Lung (tissue), 12 donors: Measurements from ENCODE around the gene ERGIC1. TPM values are rescaled to one million over a fixed set of nuclear protein-coding genes. Genes with fewer than 3 reads are reported as not detected.

ENCODE experiments used
- ATAC-seq: fragments of 200-7000 bp; cut with Tn5 transposase; one replicate; pipeline ENCODE4 v1.9.1; 2020; ENCODE audit warnings: moderate number of reproducible peaks; ENCODE audit not compliant: insufficient read depth, low FRiP score
- DNase-seq, 3 donors: peaks; one replicate each; pipeline ENCODE4 v3.0.0-alpha.2; 2013 to 2017
- H3K27ac ChIP-seq, 2 donors: one replicate each; pipeline ENCODE4 v1.5.1; 2013; ENCODE audit warnings: mild to moderate bottlenecking in 2 of 2, moderate library complexity in 2 of 2, control low read depth in 1 of 2, inconsistent platforms in 1 of 2, low read depth in 1 of 2, low read length in 1 of 2
- H3K27me3 ChIP-seq, 3 donors: one replicate each; pipeline ENCODE4 v1.5.1; 2013; ENCODE audit warnings: low read length in 2 of 3; ENCODE audit not compliant: control insufficient read depth in 3 of 3, insufficient read depth in 3 of 3
- H3K36me3 ChIP-seq, 4 donors: one replicate each; pipeline ENCODE4 v1.5.1; 2013; ENCODE audit warnings: low read length in 4 of 4, mild to moderate bottlenecking in 1 of 4, moderate library complexity in 1 of 4; ENCODE audit not compliant: control insufficient read depth in 4 of 4, insufficient read depth in 4 of 4
- H3K4me1 ChIP-seq, 5 donors: one replicate each; pipeline ENCODE4 v1.5.1; 2013; ENCODE audit warnings: low read length in 5 of 5, mild to moderate bottlenecking in 2 of 5, moderate library complexity in 1 of 5; ENCODE audit not compliant: control insufficient read depth in 5 of 5, insufficient read depth in 5 of 5
- H3K4me3 ChIP-seq: one replicate; pipeline ENCODE4 v1.5.1; 2013; ENCODE audit warnings: mild to moderate bottlenecking, control low read depth, moderate library complexity
- H3K9ac ChIP-seq, 2 donors: one replicate each; pipeline ENCODE4 v1.5.1; 2013; ENCODE audit warnings: low read length in 2 of 2, control low read depth in 1 of 2; ENCODE audit not compliant: insufficient read depth in 1 of 2
- H3K9me3 ChIP-seq, 4 donors: one replicate each; pipeline ENCODE4 v1.5.1; 2013; ENCODE audit warnings: low read length in 3 of 4, mild to moderate bottlenecking in 1 of 4, moderate library complexity in 1 of 4; ENCODE audit not compliant: control insufficient read depth in 4 of 4, insufficient read depth in 3 of 4
- WGBS, 2 donors: extraction: QIAGEN DNeasy Blood & Tissue Kit; methylation state at CpG; one replicate each; pipeline ENCODE4 v1.1.7; 2013; 5-methylcytosine and 5-hydroxymethylcytosine counted together
- polyA plus RNA-seq, 2 donors: library from polyadenylated mRNA; stranded (reverse); fragments of 200-250 nt; gene quantifications; one replicate each; pipeline ENCODE4 v1.2.1, GENCODE V29; 2013
- total RNA-seq, 2 donors: library from RNA; depleted of rRNA in 1 of 2; stranded (reverse); fragments of >200 nt in 1 of 2; gene quantifications; one replicate each; pipeline ENCODE4 v1.2.1, GENCODE V29; 2014 to 2021
- TF ChIP-seq, protein P1 (sequence below): IDR thresholded peaks from 2 replicates; pipeline ENCODE4 v1.5.1; 2012; ENCODE audit warnings: mild to moderate bottlenecking; ENCODE audit errors: control extremely low read depth, extremely low read depth
- donor health status: control.
- donor health status: control.
- donor health status: Bipolar disorder and iron deficiency.
- donor health status: healthy.
- donor health status: DM: yes; HTN: yes; CAD: no.

The ERGIC1 gene
- total and polyA plus RNA-seq, 4 donors, result 62.2 to 215 (median 163) TPM

DNA sequence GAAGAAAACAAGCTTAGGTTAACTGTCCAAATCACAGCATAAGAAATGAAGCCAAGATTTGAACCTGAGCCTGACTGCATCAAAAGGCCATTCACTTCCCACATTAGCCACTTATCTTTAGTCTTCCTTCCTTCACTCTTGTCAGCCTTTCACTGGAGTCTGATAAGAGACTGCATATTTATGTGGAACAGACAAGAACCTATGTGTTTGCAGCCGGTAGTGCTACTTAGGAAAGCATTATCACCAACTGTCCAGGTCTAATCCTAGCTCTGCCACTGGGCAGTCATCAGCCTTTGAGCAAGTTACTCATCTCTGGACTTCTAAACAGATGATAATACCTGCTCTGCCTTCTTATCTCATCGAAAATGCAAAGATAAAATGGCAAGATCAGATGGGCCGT lies 137.4 kb downstream of the ERGIC1 start:
- TF ChIP-seq, protein P1, sequence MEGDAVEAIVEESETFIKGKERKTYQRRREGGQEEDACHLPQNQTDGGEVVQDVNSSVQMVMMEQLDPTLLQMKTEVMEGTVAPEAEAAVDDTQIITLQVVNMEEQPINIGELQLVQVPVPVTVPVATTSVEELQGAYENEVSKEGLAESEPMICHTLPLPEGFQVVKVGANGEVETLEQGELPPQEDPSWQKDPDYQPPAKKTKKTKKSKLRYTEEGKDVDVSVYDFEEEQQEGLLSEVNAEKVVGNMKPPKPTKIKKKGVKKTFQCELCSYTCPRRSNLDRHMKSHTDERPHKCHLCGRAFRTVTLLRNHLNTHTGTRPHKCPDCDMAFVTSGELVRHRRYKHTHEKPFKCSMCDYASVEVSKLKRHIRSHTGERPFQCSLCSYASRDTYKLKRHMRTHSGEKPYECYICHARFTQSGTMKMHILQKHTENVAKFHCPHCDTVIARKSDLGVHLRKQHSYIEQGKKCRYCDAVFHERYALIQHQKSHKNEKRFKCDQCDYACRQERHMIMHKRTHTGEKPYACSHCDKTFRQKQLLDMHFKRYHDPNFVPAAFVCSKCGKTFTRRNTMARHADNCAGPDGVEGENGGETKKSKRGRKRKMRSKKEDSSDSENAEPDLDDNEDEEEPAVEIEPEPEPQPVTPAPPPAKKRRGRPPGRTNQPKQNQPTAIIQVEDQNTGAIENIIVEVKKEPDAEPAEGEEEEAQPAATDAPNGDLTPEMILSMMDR, result no peak
- 80 to 91% methylated on average over 3 of the region's 3 CpGs for whole genome bisulfite sequencing, 2 donors

DNA sequence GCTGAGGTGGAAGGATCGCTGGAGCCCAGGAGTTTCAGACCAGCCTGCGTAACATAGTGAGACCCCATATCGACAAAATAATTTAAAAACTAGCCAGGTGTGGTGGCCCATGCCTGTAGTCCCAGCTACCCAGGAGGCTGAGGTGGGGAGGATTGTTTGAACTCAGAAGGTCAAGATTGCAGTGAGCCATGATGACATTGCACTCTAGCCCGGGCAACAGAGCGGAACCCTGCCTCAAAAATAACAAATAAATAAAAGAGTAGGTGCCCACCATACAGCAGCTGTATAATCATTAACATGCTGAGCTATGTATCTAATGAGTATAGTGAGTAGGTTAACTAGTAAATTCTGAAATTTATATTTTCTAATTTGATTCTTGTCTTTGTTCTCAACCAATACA lies 138.5 kb downstream of the ERGIC1 start:
- Histone ChIP-seq H3K27ac (no peak overlapping the region), H3K4me1 (no peaks in the 10 kb centered on the region), H3K9ac (no peak overlapping the region), H3K4me3 (no peak overlapping the region), H3K36me3 (peaks cover 0 to 4% (median 3%) of the 10 kb centered on the region in 4 donors), H3K27me3 (no peaks in the 10 kb centered on the region), H3K9me3 (no peaks in the 10 kb centered on the region)
- TF ChIP-seq, protein P1, result no peak
- WGBS, 2 donors, result 96 to 97% methylated on average over 5 of the region's 5 CpGs
- ATAC-seq, result no peak
- DNase-seq, result no peak

More for the DNA sequence above, 137.4 kb downstream of the ERGIC1 start:
- Histone ChIP-seq H3K27me3 (no peaks in the 10 kb centered on the region), H3K36me3 (peaks cover 2 to 6% (median 3%) of the 10 kb centered on the region in 4 donors), H3K4me3 (no peak overlapping the region), H3K9ac (no peak overlapping the region), H3K4me1 (no peaks in the 10 kb centered on the region), H3K27ac (no peak overlapping the region), H3K9me3 (no peaks in the 10 kb centered on the region)
- DNase-seq (no peak), ATAC-seq (no peak)

DNA sequence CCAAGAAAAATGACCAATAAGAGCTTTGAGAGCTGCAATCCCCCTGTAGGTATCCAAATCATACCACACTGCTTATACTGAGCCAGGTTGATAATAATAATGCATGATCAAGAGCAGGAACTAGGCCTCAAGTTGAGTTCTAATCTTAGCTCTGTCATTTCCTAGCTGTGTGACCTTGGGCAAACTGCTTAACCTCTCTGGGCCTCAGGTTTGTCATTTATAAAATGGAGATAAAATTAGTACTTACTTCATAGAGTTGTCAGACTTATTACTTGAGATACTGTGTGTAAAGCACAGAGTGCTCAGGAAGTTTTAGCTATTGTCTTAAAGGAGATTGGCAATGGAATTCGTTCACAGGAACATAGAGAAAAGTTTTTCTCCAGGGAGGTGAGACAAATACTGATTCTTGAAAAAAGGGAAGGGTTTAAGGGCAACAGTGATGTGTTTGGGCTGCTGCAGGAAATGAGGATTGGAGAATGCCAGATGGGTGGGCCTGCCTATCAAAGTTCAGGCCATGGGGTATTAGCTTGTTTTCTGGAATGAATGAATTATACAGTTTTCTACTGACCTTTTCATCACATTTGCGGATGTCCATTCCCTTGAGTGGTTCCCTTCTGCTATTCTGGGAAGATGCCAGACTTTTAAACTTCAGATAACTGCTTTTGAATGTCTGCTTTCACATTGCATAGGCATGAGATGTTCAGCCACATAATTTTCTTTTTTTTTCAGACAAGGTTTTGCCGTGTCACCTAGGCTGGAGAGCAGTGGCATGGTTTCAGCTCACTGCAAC lies 139.3 kb downstream of the ERGIC1 start:
- Histone ChIP-seq H3K36me3 (peaks cover 0 to 4% (median 3%) of the 10 kb centered on the region in 4 donors), H3K27me3 (no peaks in the 10 kb centered on the region), H3K27ac (no peak overlapping the region), H3K4me1 (no peaks in the 10 kb centered on the region), H3K4me3 (no peak overlapping the region), H3K9me3 (no peaks in the 10 kb centered on the region), H3K9ac (peak overlapping the region in 1 of 2 donors; percentile 28)
- 57 to 73% methylated on average over 3 of the region's 3 CpGs for WGBS, 2 donors
- DNase-seq (peak in 2 of 3 donors; percentile 26 to 30), ATAC-seq (no peak)
- TF ChIP-seq, protein P1, result no peak
